IMR-90 (cell line): Measurements from ENCODE around the gene DEFB124. TPM values are rescaled to one million over a fixed set of nuclear protein-coding genes. Genes with fewer than 3 reads are reported as not detected.

Source experiments
- ATAC-seq: fragments of 200-7000 bp; cut with Tn5 transposase; 2 replicates; pipeline ENCODE4 v1.9.1; 2020; ENCODE audit warnings: low read depth, mild to moderate bottlenecking, moderate library complexity
- BruUV-seq: library from RNA; stranded (reverse); fragments of 400-500 nt; replicated peaks from 2 replicates; lab custom pipeline; 2021; lab: Mats Ljungman, UMichigan
- CTCF ChIA-PET: fragments of 300-600 bp; formaldehyde crosslinking; extraction: SDS; loops from one replicate; lab custom pipeline; 2021; ENCODE audit warnings: antibody characterized with exemption; lab: Yijun Ruan, JAX
- POLR2A ChIA-PET: fragments of 300-600 bp; sonication (Branson Sonifier 250); formaldehyde crosslinking; loops from one replicate; lab custom pipeline; 2022; ENCODE audit warnings: antibody characterized with exemption; ENCODE audit not compliant: unreplicated experiment; lab: Charles Lee
- DNase-seq: peaks from one replicate; pipeline ENCODE4 v3.0.0; 2013
- H2AFZ ChIP-seq: replicated peaks from 2 replicates; pipeline ENCODE3; 2013; ENCODE audit warnings: low read length, mild to moderate bottlenecking; ENCODE audit not compliant: poor library complexity
- H2AK5ac ChIP-seq: 2 replicates; pipeline ENCODE4 v1.6.1; 2013; ENCODE audit warnings: low read depth, low read length, inconsistent platforms
- H2AK9ac ChIP-seq: replicated peaks from 2 replicates; pipeline ENCODE3; 2013; ENCODE audit warnings: mild to moderate bottlenecking, low read depth, low read length, moderate library complexity; ENCODE audit not compliant: poor library complexity
- H2BK120ac ChIP-seq: 2 replicates; pipeline ENCODE4 v1.6.1; 2013; ENCODE audit warnings: low read depth, low read length, inconsistent platforms
- H2BK15ac ChIP-seq: 3 replicates; pipeline ENCODE4 v1.6.1; 2013; ENCODE audit warnings: low read depth, low read length, inconsistent platforms
- H2BK20ac ChIP-seq: 2 replicates; pipeline ENCODE4 v1.6.1; 2013; ENCODE audit warnings: low read depth, mild to moderate bottlenecking, inconsistent platforms, low read length, moderate library complexity
- H2BK5ac ChIP-seq: 2 replicates; pipeline ENCODE4 v1.6.1; 2013; ENCODE audit warnings: mild to moderate bottlenecking, low read depth, low read length, inconsistent platforms; ENCODE audit not compliant: poor library complexity, severe bottlenecking
- H3K14ac ChIP-seq: replicated peaks from 2 replicates; pipeline ENCODE4 v1.6.1; 2013; ENCODE audit warnings: low read depth, low read length, inconsistent platforms
- H3K18ac ChIP-seq: 2 replicates; pipeline ENCODE4 v1.6.1; 2013; ENCODE audit warnings: low read depth, low read length, control low read depth
- H3K23ac ChIP-seq: 2 replicates; pipeline ENCODE4 v1.6.1; 2013; ENCODE audit warnings: low read depth, low read length, inconsistent platforms
- H3K27ac ChIP-seq: 2 replicates; pipeline ENCODE4 v1.5.1; 2013; ENCODE audit warnings: mild to moderate bottlenecking, control low read depth, low read length; ENCODE audit not compliant: insufficient read depth
- H3K27me3 ChIP-seq: 2 replicates; pipeline ENCODE4 v1.6.1; 2013; ENCODE audit warnings: low read length; ENCODE audit not compliant: control insufficient read depth, insufficient read depth
- H3K36me3 ChIP-seq: 2 replicates; pipeline ENCODE4 v1.6.1; 2013; ENCODE audit warnings: low read length, mixed read lengths; ENCODE audit not compliant: control insufficient read depth, insufficient read depth
- H3K4ac ChIP-seq: 2 replicates; pipeline ENCODE4 v1.6.1; 2013; ENCODE audit warnings: low read depth, low read length, inconsistent platforms
- H3K4me1 ChIP-seq: 2 replicates; pipeline ENCODE4 v1.6.1; 2013; ENCODE audit warnings: low read length, mixed read lengths; ENCODE audit not compliant: control insufficient read depth, insufficient read depth
- H3K4me2 ChIP-seq: 2 replicates; pipeline ENCODE4 v1.6.1; 2013; ENCODE audit warnings: low read depth, mild to moderate bottlenecking, control low read depth, low read length, moderate library complexity
- H3K4me3 ChIP-seq: 2 replicates; pipeline ENCODE4 v1.5.1; 2013; ENCODE audit warnings: low read depth, mild to moderate bottlenecking, control low read depth, low read length, moderate library complexity; ENCODE audit not compliant: insufficient read depth
- H3K56ac ChIP-seq: 2 replicates; pipeline ENCODE4 v1.6.1; 2013; ENCODE audit warnings: low read length, inconsistent platforms; ENCODE audit not compliant: insufficient read depth; ENCODE audit errors: extremely low read depth
- H3K79me1 ChIP-seq, 2 experiments: 2 replicates each; pipeline ENCODE4 v1.6.1; 2013; ENCODE audit warnings: low read length in 2 of 2, inconsistent platforms in 1 of 2, low read depth in 1 of 2
- H3K9ac ChIP-seq: 2 replicates; pipeline ENCODE4 v1.6.1; 2013; ENCODE audit warnings: low read depth, low read length, control low read depth
- H3K9me1 ChIP-seq: 2 replicates; pipeline ENCODE4 v1.6.1; 2013; ENCODE audit warnings: low read length, inconsistent platforms; ENCODE audit not compliant: insufficient read depth
- H3K9me3 ChIP-seq: 2 replicates; pipeline ENCODE4 v1.6.1; 2013; ENCODE audit warnings: low read length; ENCODE audit not compliant: control insufficient read depth, insufficient read depth
- H4K20me1 ChIP-seq: 2 replicates; pipeline ENCODE4 v1.6.1; 2013; ENCODE audit warnings: low read length, inconsistent platforms; ENCODE audit not compliant: insufficient read depth
- H4K5ac ChIP-seq: 2 replicates; pipeline ENCODE4 v1.6.1; 2013; ENCODE audit warnings: mild to moderate bottlenecking, low read depth, low read length, control low read depth
- H4K8ac ChIP-seq, 2 experiments: 2 replicates each; pipeline ENCODE4 v1.6.1; 2013; ENCODE audit warnings: low read depth in 2 of 2, low read length in 2 of 2, control low read depth in 1 of 2, inconsistent platforms in 1 of 2
- H4K91ac ChIP-seq: 2 replicates; pipeline ENCODE4 v1.6.1; 2013; ENCODE audit warnings: low read depth, low read length, inconsistent platforms; ENCODE audit not compliant: insufficient read depth
- BHLHE40 ChIP-seq: fragments of 150-350 bp; IDR thresholded peaks from 2 replicates; pipeline ENCODE4 v1.6.1; 2016; ENCODE audit warnings: mild to moderate bottlenecking, low read depth, low read length
- CEBPB ChIP-seq: IDR thresholded peaks from 2 replicates; pipeline ENCODE4 v1.6.1; 2012; ENCODE audit warnings: low read depth, low read length, improper control_type of control experiment
- CHD1 ChIP-seq: IDR thresholded peaks from 2 replicates; pipeline ENCODE4 v1.6.1; 2012; ENCODE audit warnings: low read depth, low read length, improper control_type of control experiment
- FOS ChIP-seq: fragments of 150-350 bp; IDR thresholded peaks from 2 replicates; pipeline ENCODE4 v1.6.1; 2016; ENCODE audit warnings: low read depth, low read length
- MAFK ChIP-seq: IDR thresholded peaks from 2 replicates; pipeline ENCODE4 v1.6.1; 2012; ENCODE audit warnings: low read depth, low read length, improper control_type of control experiment
- MAZ ChIP-seq: IDR thresholded peaks from 2 replicates; pipeline ENCODE4 v1.6.1; 2012; ENCODE audit warnings: low read depth, mild to moderate bottlenecking, low read length, improper control_type of control experiment, moderate library complexity, borderline replicate concordance
- MXI1 ChIP-seq: IDR thresholded peaks from 2 replicates; pipeline ENCODE4 v1.6.1; 2012; ENCODE audit warnings: low read depth, mild to moderate bottlenecking, low read length, moderate library complexity, borderline replicate concordance
- NFE2L2 ChIP-seq: fragments of 150-350 bp; IDR thresholded peaks from 2 replicates; pipeline ENCODE4 v1.6.1; 2016; ENCODE audit warnings: low read depth, mild to moderate bottlenecking, low read length
- POLR2A ChIP-seq: IDR thresholded peaks from 2 replicates; pipeline ENCODE4 v1.6.1; 2012; ENCODE audit warnings: mild to moderate bottlenecking, low read depth, low read length
- RAD21 ChIP-seq: IDR thresholded peaks from 2 replicates; pipeline ENCODE4 v1.6.1; 2012; ENCODE audit warnings: low read length, improper control_type of control experiment
- RCOR1 ChIP-seq: IDR thresholded peaks from 2 replicates; pipeline ENCODE4 v1.6.1; 2012; ENCODE audit warnings: mild to moderate bottlenecking, low read length, improper control_type of control experiment; ENCODE audit not compliant: insufficient replicate concordance
- RFX5 ChIP-seq: IDR thresholded peaks from 2 replicates; pipeline ENCODE4 v1.8.0; 2012; ENCODE audit warnings: low read depth, mild to moderate bottlenecking, low read length, moderate library complexity
- SMC3 ChIP-seq: fragments of 150-350 bp; IDR thresholded peaks from 2 replicates; pipeline ENCODE4 v1.6.1; 2016; ENCODE audit warnings: low read depth, mild to moderate bottlenecking, antibody characterized with exemption, low read length, moderate library complexity
- WGBS, 2 experiments: methylation state at CpG; one replicate each; pipeline versions ENCODE4 v1.1.5 to v1.1.7; 2013; ENCODE audit warnings: missing lambda C conversion rate in 2 of 2; ENCODE audit not compliant: insufficient read length in 1 of 2; ENCODE audit errors: extremely low coverage in 2 of 2; 5-methylcytosine and 5-hydroxymethylcytosine counted together
- dilution Hi-C: fragments of 300-500 bp; cut with HindIII; formaldehyde crosslinking; loops from one replicate; pipeline ENCODE4 v1.14.3; 2018; ENCODE audit warnings: low sequenced_read_pairs; ENCODE audit not compliant: unreplicated experiment
- in situ Hi-C: fragments of 300-500 bp; cut with MboI; formaldehyde crosslinking; loops from 3 replicates; pipeline ENCODE4 v1.14.3; 2019; ENCODE audit warnings: low sequenced_read_pairs, inconsistent platforms, mixed read lengths
- intact Hi-C: fragments of 100-400 bp; cut with micrococcal nuclease; formaldehyde crosslinking; loops from 2 replicates; pipeline ENCODE4 v1.10.0; 2022
- polyA plus RNA-seq, 3 experiments: library from polyadenylated mRNA; depleted of rRNA; stranded (reverse); fragments of >200 nt; gene quantifications; 2 replicates each; pipeline ENCODE4 v1.2.3, GENCODE V29; 2012; ENCODE audit warnings: low replicate concordance in 1 of 3
- total RNA-seq: library from RNA; depleted of rRNA; stranded (reverse); fragments of >200 nt; gene quantifications from 2 replicates; pipeline ENCODE4 v1.2.3, GENCODE V29; 2012
- TF ChIP-seq, protein P1 (sequence below): fragments of 150-350 bp; IDR thresholded peaks from 2 replicates; pipeline ENCODE4 v1.6.1; 2017; ENCODE audit warnings: mild to moderate bottlenecking, antibody characterized with exemption, low read length, low read depth
- TF ChIP-seq, protein P2 (sequence below): fragments of 150-350 bp; IDR thresholded peaks from 2 replicates; pipeline ENCODE4 v1.6.1; 2016; ENCODE audit warnings: low read depth, mild to moderate bottlenecking, low read length, moderate library complexity, borderline replicate concordance
- TF ChIP-seq, protein P3 (sequence below): conservative IDR thresholded peaks from 2 replicates; pipeline ENCODE4 v1.5.1; 2012; ENCODE audit warnings: mild to moderate bottlenecking, low read depth, low read length, improper control_type of control experiment

The DEFB124 gene
- total and polyA plus RNA-seq, 2 of the 4 experiments (the other 2 are of a cell fraction) = not detected

DNA sequence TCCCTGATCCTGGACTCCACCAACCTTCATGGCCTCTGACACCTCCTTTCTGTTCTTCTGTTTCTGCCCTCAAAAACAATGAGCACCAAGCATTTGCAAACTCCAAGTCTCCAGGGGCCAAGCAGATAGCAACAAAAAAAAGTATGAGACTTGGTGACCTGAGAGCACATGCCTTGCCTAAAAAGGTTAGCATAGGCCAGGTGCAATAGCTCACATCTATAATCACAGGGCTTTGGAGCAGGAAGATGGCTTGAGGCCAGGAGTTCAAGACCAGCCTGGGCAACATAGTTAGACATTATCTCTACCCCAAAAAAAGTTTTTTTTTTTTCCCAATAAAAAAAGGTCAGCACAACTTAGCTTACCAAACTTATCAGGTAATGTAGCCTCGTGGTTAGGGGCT lies 25.6 kb upstream of the DEFB124 start:
- no peak overlapping the region for H3K23ac ChIP-seq
- no peak overlapping the region for H3K27ac ChIP-seq
- peaks cover 9% of the 10 kb centered on the region for H3K27me3 ChIP-seq
- H4K91ac ChIP-seq = no peak overlapping the region
- no peak overlapping the region for H2AK5ac ChIP-seq
- dilution Hi-C loops (no loop called here), intact Hi-C loops (no loop called here), in situ Hi-C loops (loop anchor here (5.0 kb wide), 1 partner anchor 38 kb away; no protein-coding TSS in a partner anchor)
- H2BK20ac ChIP-seq = no peak overlapping the region
- H2BK5ac ChIP-seq = no peak overlapping the region
- BruUV-seq = no TSS peak
- TF ChIP-seq BHLHE40 (no peak), RFX5 (no peak), FOS (no peak), MXI1 (no peak), NFE2L2 (no peak), RAD21 (no peak), MAZ (no peak), SMC3 (no peak), CHD1 (no peak), MAFK (no peak), RCOR1 (no peak), CEBPB (no peak), POLR2A (no peak)
- TF ChIP-seq, protein P1, sequence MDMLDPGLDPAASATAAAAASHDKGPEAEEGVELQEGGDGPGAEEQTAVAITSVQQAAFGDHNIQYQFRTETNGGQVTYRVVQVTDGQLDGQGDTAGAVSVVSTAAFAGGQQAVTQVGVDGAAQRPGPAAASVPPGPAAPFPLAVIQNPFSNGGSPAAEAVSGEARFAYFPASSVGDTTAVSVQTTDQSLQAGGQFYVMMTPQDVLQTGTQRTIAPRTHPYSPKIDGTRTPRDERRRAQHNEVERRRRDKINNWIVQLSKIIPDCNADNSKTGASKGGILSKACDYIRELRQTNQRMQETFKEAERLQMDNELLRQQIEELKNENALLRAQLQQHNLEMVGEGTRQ = no peak
- TF ChIP-seq, protein P2, sequence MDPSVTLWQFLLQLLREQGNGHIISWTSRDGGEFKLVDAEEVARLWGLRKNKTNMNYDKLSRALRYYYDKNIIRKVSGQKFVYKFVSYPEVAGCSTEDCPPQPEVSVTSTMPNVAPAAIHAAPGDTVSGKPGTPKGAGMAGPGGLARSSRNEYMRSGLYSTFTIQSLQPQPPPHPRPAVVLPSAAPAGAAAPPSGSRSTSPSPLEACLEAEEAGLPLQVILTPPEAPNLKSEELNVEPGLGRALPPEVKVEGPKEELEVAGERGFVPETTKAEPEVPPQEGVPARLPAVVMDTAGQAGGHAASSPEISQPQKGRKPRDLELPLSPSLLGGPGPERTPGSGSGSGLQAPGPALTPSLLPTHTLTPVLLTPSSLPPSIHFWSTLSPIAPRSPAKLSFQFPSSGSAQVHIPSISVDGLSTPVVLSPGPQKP = no peak
- TF ChIP-seq, protein P3, sequence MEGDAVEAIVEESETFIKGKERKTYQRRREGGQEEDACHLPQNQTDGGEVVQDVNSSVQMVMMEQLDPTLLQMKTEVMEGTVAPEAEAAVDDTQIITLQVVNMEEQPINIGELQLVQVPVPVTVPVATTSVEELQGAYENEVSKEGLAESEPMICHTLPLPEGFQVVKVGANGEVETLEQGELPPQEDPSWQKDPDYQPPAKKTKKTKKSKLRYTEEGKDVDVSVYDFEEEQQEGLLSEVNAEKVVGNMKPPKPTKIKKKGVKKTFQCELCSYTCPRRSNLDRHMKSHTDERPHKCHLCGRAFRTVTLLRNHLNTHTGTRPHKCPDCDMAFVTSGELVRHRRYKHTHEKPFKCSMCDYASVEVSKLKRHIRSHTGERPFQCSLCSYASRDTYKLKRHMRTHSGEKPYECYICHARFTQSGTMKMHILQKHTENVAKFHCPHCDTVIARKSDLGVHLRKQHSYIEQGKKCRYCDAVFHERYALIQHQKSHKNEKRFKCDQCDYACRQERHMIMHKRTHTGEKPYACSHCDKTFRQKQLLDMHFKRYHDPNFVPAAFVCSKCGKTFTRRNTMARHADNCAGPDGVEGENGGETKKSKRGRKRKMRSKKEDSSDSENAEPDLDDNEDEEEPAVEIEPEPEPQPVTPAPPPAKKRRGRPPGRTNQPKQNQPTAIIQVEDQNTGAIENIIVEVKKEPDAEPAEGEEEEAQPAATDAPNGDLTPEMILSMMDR = no peak
- no peak overlapping the region for H3K4ac ChIP-seq
- POLR2A ChIA-PET = no interaction called here
- H3K14ac ChIP-seq = no peak overlapping the region
- no peaks in the 10 kb centered on the region for H3K9me1 ChIP-seq
- H3K18ac ChIP-seq = no peak overlapping the region
- H3K9me3 ChIP-seq = no peaks in the 10 kb centered on the region
- H3K36me3 ChIP-seq = no peaks in the 10 kb centered on the region
- no peak overlapping the region for H4K8ac ChIP-seq
- H3K4me3 ChIP-seq = no peak overlapping the region
- H4K5ac ChIP-seq = no peak overlapping the region
- H2BK15ac ChIP-seq = no peak overlapping the region
- no peak overlapping the region for H3K9ac ChIP-seq
- WGBS, 2 experiments = no CpG with 5 or more reads among the region's 1 CpG
- CTCF ChIA-PET = interaction anchor here (2.0 kb wide), 1 partner anchor 40 kb away, joined by 10 read pairs; no protein-coding TSS in a partner anchor
- no peak overlapping the region for H2AK9ac ChIP-seq
- H3K79me1 ChIP-seq = no peaks in the 10 kb centered on the region
- H3K4me2 ChIP-seq = no peak overlapping the region
- H2BK120ac ChIP-seq = no peak overlapping the region
- no peak overlapping the region for H3K56ac ChIP-seq
- DNase-seq = no peak
- H2AFZ ChIP-seq = no peak overlapping the region
- ATAC-seq = no peak
- no peaks in the 10 kb centered on the region for H4K20me1 ChIP-seq
- 0 out of 2 replicates have a peak, but pooled peaks cover 2% of the 10 kb centered on the region for H3K4me1 ChIP-seq
